Body of pancreas (tissue), 4 donors: ENCODE data around the gene TAS2R20.

Experiments used
- CTCF ChIP-seq, 7 experiments: fragments of 450-650 bp in 4 of 7; fragments of 200-600 bp in 3 of 7; sonication (generic) in 3 of 7; IDR thresholded peaks; one replicate each; pipeline ENCODE4 v1.5.1; 2016 to 2019; ENCODE audit warnings: antibody characterized with exemption in 7 of 7
- POLR2A ChIP-seq, 3 donors: fragments of 450-650 bp; IDR thresholded peaks; one replicate each; pipeline ENCODE4 v1.6.1; 2016; ENCODE audit warnings: antibody characterized with exemption in 3 of 3, mild to moderate bottlenecking in 2 of 3

DNA sequence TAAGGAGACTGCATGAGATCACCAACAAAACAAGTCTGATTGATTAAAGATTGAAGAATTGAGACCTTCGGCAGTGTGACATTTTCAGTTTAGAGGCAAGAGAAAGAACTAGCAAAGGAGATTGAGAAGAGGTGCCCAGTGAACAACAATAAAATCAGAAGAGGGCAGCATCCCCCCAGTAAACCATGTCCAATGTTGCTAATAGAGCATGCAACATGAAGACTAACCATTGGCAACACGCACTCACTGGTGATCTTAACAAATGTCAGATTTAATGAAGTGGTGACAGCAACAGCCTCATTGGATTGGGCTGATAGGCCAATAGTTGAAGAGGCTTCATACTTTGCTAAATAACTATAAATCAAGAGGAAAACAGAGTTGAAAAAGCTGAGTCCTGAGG, 38.3 kb downstream of the TAS2R20 start:
- TF ChIP-seq CTCF (IDR thresholded peaks at IDR 0.05) (no peak), POLR2A (IDR thresholded peaks at IDR 0.05) (no peak)
